ENCODE data around the gene CACNB2. TPM values are rescaled to one million over a fixed set of nuclear protein-coding genes. Genes with fewer than 3 reads are reported as not detected.

Gene CACNB2
- total RNA-seq, 2 donors from 2014 or later, result 5.5 to 17.4 TPM

GRCh38 chr10:18527687-18528086 is 387.5 kb downstream of the CACNB2 start:
- WGBS, result 89% methylated on average over 2 of the region's 2 CpGs
- no peak overlapping the region for H3K4me3 ChIP-seq
- no peak overlapping the region for H3K27ac ChIP-seq
- H3K36me3 ChIP-seq, result no peaks in the 10 kb centered on the region
- no peaks in the 10 kb centered on the region for H3K4me1 ChIP-seq (replicated peaks)
- TF ChIP-seq CTCF (IDR thresholded peaks at IDR 0.05) (no peak), POLR2AphosphoS5 (IDR thresholded peaks at IDR 0.05) (no peak), POLR2A (IDR thresholded peaks at IDR 0.05) (no peak)
- intact Hi-C loops (cut with DNase I), result no loop called here
- no peaks in the 10 kb centered on the region for H3K27me3 ChIP-seq (replicated peaks; ENCODE audit: insufficient read depth)
- no peaks in the 10 kb centered on the region for H3K9me3 ChIP-seq
- DNase-seq (ENCODE audit: low spot score), result no peak

- 79% methylated on average over 3 of the region's 3 CpGs for WGBS
- no peak for DNase-seq (ENCODE audit: low spot score)
- Histone ChIP-seq H3K9me3 (no peaks in the 10 kb centered on the region), H3K27ac (no peak overlapping the region), H3K27me3 (replicated peaks; ENCODE audit: insufficient read depth) (no peaks in the 10 kb centered on the region), H3K4me1 (replicated peaks) (no peaks in the 10 kb centered on the region), H3K36me3 (no peaks in the 10 kb centered on the region), H3K4me3 (no peak overlapping the region)
- TF ChIP-seq POLR2AphosphoS5 (IDR thresholded peaks at IDR 0.05), result no peak
- TF ChIP-seq CTCF (IDR thresholded peaks at IDR 0.05), result no peak
- no peak for TF ChIP-seq POLR2A (IDR thresholded peaks at IDR 0.05)
- intact Hi-C loops (cut with DNase I), result no loop called here
Observed at GRCh38 chr10:18528292-18528691, 388.1 kb downstream of the CACNB2 start.

- Histone ChIP-seq H3K4me1 (replicated peaks) (no peaks in the 10 kb centered on the region), H3K27ac (no peak overlapping the region), H3K36me3 (peaks cover 0 to 2% of the 10 kb centered on the region in 2 donors), H3K27me3 (replicated peaks; ENCODE audit: insufficient read depth) (no peaks in the 10 kb centered on the region), H3K4me3 (no peak overlapping the region), H3K9me3 (no peaks in the 10 kb centered on the region)
- TF ChIP-seq POLR2A (IDR thresholded peaks at IDR 0.05), result no peak
- no peak for TF ChIP-seq CTCF (IDR thresholded peaks at IDR 0.05)
- no peak for TF ChIP-seq POLR2AphosphoS5 (IDR thresholded peaks at IDR 0.05)
- DNase-seq (ENCODE audit: low spot score), result no peak
- WGBS, result 73% methylated on average over 7 of the region's 7 CpGs
- intact Hi-C loops (cut with DNase I), result no loop called here
Observed at GRCh38 chr10:18532881-18533535, 392.8 kb downstream of the CACNB2 start.

GRCh38 chr10:18533896-18534295 is 393.7 kb downstream of the CACNB2 start:
- Histone ChIP-seq H3K27ac (no peak overlapping the region), H3K9me3 (no peaks in the 10 kb centered on the region), H3K4me1 (replicated peaks) (no peaks in the 10 kb centered on the region), H3K4me3 (no peak overlapping the region), H3K27me3 (replicated peaks; ENCODE audit: insufficient read depth) (no peaks in the 10 kb centered on the region), H3K36me3 (peaks cover 0 to 6% of the 10 kb centered on the region in 2 donors)
- intact Hi-C loops (cut with DNase I), result no loop called here
- TF ChIP-seq CTCF (IDR thresholded peaks at IDR 0.05) (no peak), POLR2AphosphoS5 (IDR thresholded peaks at IDR 0.05) (no peak), POLR2A (IDR thresholded peaks at IDR 0.05) (no peak)
- no peak for DNase-seq (ENCODE audit: low spot score)
- 86% methylated on average over 5 of the region's 5 CpGs for WGBS

GRCh38 chr10:18539335-18539734 is 399.1 kb downstream of the CACNB2 start:
- TF ChIP-seq POLR2AphosphoS5 (IDR thresholded peaks at IDR 0.05), result no peak
- Histone ChIP-seq H3K27me3 (replicated peaks; ENCODE audit: insufficient read depth) (no peaks in the 10 kb centered on the region), H3K4me3 (no peak overlapping the region), H3K9me3 (no peaks in the 10 kb centered on the region), H3K36me3 (peaks cover 0 to 9% of the 10 kb centered on the region in 2 donors), H3K27ac (no peak overlapping the region), H3K4me1 (replicated peaks) (no peaks in the 10 kb centered on the region)
- no peak for DNase-seq (ENCODE audit: low spot score)
- intact Hi-C loops (cut with DNase I), result no loop called here
- WGBS, result 92% methylated on average over 22 of the region's 22 CpGs

All from prostate gland (tissue), 2 donors.